GM23338 (cell line): ENCODE results near the gene CTDP1. TPM values are rescaled to one million over a fixed set of nuclear protein-coding genes. Genes with fewer than 3 reads are reported as not detected.

Experiments
- ATAC-seq: fragments of 200-7000 bp; cut with Tn5 transposase; 3 replicates; pipeline ENCODE4 v1.9.1; 2020
- DNase-seq: peaks from one replicate; pipeline ENCODE4 v3.0.0-alpha.2; 2015; ENCODE audit warnings: low spot score
- H2AFZ ChIP-seq: fragments of 200-600 bp; sonication (generic); 2 replicates; pipeline ENCODE4 v1.8.0; 2016; ENCODE audit warnings: antibody characterized with exemption, mild to moderate bottlenecking, moderate library complexity
- H3F3A ChIP-seq: fragments of 200-600 bp; sonication (generic); replicated peaks from 2 replicates; pipeline ENCODE4 v1.8.0; 2017; ENCODE audit warnings: antibody characterized with exemption, mixed run types, low read depth
- H3K27ac ChIP-seq: fragments of 200-600 bp; sonication (generic); 2 replicates; pipeline ENCODE4 v1.6.1; 2016; ENCODE audit warnings: low read depth
- H3K27me3 ChIP-seq: fragments of 200-600 bp; sonication (generic); 2 replicates; pipeline ENCODE4 v1.8.0; 2016; ENCODE audit warnings: mild to moderate bottlenecking, mixed run types, moderate library complexity; ENCODE audit not compliant: insufficient read depth
- H3K36me3 ChIP-seq: fragments of 200-600 bp; sonication (generic); 2 replicates; pipeline ENCODE4 v1.8.0; 2016; ENCODE audit warnings: mild to moderate bottlenecking; ENCODE audit not compliant: insufficient read depth
- H3K4me1 ChIP-seq: fragments of 200-600 bp; sonication (generic); 2 replicates; pipeline ENCODE4 v1.8.0; 2016; ENCODE audit warnings: mild to moderate bottlenecking, moderate library complexity; ENCODE audit not compliant: insufficient read depth
- H3K4me2 ChIP-seq: fragments of 200-600 bp; sonication (generic); 2 replicates; pipeline ENCODE4 v1.7.1; 2017; ENCODE audit warnings: mixed run types
- H3K4me3 ChIP-seq: fragments of 200-600 bp; sonication (generic); 2 replicates; pipeline ENCODE4 v1.6.1; 2016; ENCODE audit warnings: mixed run types
- H3K79me2 ChIP-seq: fragments of 200-600 bp; sonication (generic); replicated peaks from 2 replicates; pipeline ENCODE4 v1.8.0; 2017; ENCODE audit warnings: mild to moderate bottlenecking; ENCODE audit not compliant: insufficient read depth
- H3K9me2 ChIP-seq: fragments of 200-600 bp; sonication (generic); 2 replicates; pipeline ENCODE4 v1.8.0; 2017; ENCODE audit not compliant: insufficient read depth
- H4K20me1 ChIP-seq: fragments of 200-600 bp; sonication (generic); replicated peaks from 2 replicates; pipeline ENCODE4 v1.8.0; 2017; ENCODE audit warnings: mild to moderate bottlenecking; ENCODE audit not compliant: insufficient read depth
- H3K27ac Mint-ChIP-seq: 2 replicates; pipeline ENCODE4 v1.8.0; 2020; ENCODE audit warnings: inconsistent platforms, mild to moderate bottlenecking, moderate library complexity, mixed read lengths
- H3K27me3 Mint-ChIP-seq: 3 replicates; pipeline ENCODE4 v1.8.0; 2022; ENCODE audit warnings: low read depth, mild to moderate bottlenecking, moderate library complexity, mixed read lengths, inconsistent platforms; ENCODE audit not compliant: insufficient read depth, poor library complexity
- H3K36me3 Mint-ChIP-seq: 3 replicates; pipeline ENCODE4 v1.8.0; 2021; ENCODE audit warnings: low read depth, mild to moderate bottlenecking, inconsistent platforms, moderate library complexity, mixed read lengths
- H3K4me1 Mint-ChIP-seq: 3 replicates; pipeline ENCODE4 v1.8.0; 2020; ENCODE audit warnings: mild to moderate bottlenecking, inconsistent platforms, mixed read lengths
- H3K4me3 Mint-ChIP-seq: 3 replicates; pipeline ENCODE4 v1.8.0; 2021; ENCODE audit warnings: moderate library complexity, mild to moderate bottlenecking, inconsistent platforms, mixed read lengths
- H3K9me3 Mint-ChIP-seq: 3 replicates; pipeline ENCODE4 v1.8.0; 2020; ENCODE audit warnings: moderate library complexity, mild to moderate bottlenecking, inconsistent platforms, mixed read lengths
- CREB1 ChIP-seq: fragments of 250-450 bp; sonication (Bioruptor Pico); IDR thresholded peaks from 2 replicates; pipeline ENCODE4 v1.5.0; 2020; ENCODE audit warnings: low read depth, mild to moderate bottlenecking, moderate library complexity
- STAT1 ChIP-seq: IDR thresholded peaks from one replicate; pipeline ENCODE4 v1.6.1; 2016; ENCODE audit warnings: antibody characterized with exemption; ENCODE audit not compliant: unreplicated experiment
- polyA plus RNA-seq: library from polyadenylated mRNA; unstranded; fragments of >200 nt; fragmentation: Nextera tagmentation; extraction: Ambion mirVana; gene quantifications from 2 replicates; pipeline ENCODE4 v1.2.1, GENCODE V29; 2016
- total RNA-seq: library from RNA; depleted of rRNA; stranded (reverse); fragments of >200 nt; shearing (Covaris generic); gene quantifications from 2 replicates; pipeline ENCODE4 v1.2.3, GENCODE V29; 2014
- TF ChIP-seq, protein P1 (sequence below): fragments of 250-450 bp; sonication (Bioruptor Pico); IDR thresholded peaks from 2 replicates; pipeline ENCODE4 v1.5.0; 2020; ENCODE audit warnings: mild to moderate bottlenecking, moderate library complexity

The CTDP1 gene
- total and polyA plus RNA-seq, 2 experiments from 2014 or later, result 9.4 to 51.6 TPM

DNA sequence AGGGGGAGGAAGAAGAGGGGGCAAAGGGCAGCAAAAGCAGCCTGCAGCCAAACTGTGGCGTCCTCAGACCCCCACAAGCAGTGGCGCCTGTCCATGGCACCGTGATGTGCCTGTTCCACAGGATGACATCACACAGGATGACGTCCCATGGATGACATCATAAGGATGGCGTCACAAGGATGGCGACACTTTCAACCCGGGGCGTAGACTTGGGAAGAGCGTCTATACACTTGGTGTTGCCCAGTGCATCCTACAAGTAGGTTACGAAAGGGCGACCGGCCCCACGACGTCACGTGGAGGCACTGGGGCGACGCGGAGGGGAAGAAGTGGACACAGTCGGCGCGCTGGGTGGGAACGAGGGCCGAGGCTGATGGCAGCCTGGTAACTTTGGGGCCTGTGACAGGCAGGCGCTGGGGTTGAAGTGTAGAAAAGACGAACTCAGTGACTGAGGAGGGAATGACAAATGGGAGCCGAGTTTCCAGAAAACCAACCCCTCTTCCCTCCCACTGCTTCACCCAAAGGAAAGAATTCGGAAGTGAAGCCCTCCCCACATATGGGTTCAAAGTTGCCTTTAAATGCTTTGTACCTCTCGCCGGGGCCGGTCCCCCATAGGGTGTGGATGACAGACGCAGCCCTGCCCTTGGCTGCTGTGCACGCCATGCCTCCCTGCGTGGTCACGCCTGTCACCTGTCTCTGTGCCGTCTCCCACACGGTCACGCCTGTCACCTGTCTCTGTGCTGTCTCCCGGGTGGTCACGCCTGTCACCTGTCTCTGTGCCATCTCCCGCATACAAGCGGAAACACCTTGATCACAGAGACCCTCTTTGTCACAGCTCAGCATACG is 104.7 kb downstream of the CTDP1 start:
- Histone ChIP-seq H4K20me1 (no peaks in the 10 kb centered on the region), H3K27ac (no peak overlapping the region), H3K4me1 (no peaks in the 10 kb centered on the region), H2AFZ (no peak overlapping the region), H3K9me2 (no peaks in the 10 kb centered on the region), H3K4me2 (no peak overlapping the region), H3K79me2 (no peaks in the 10 kb centered on the region), H3K27me3 (peaks cover 35% of the 10 kb centered on the region), H3K36me3 (no peaks in the 10 kb centered on the region), H3F3A (no peaks in the 10 kb centered on the region), H3K4me3 (no peak overlapping the region)
- Mint-ChIP-seq H3K9me3 (no peaks in the 10 kb centered on the region), H3K27ac (no peak overlapping the region), H3K27me3 (peaks cover 28% of the 10 kb centered on the region), H3K36me3 (no peaks in the 10 kb centered on the region), H3K4me1 (no peaks in the 10 kb centered on the region), H3K4me3 (no peak overlapping the region)
- DNase-seq, result no peak
- ATAC-seq, result no peak
- TF ChIP-seq STAT1 (no peak), CREB1 (peak; percentile 26; the same call in 1 of the 2 replicates)
- TF ChIP-seq, protein P1, sequence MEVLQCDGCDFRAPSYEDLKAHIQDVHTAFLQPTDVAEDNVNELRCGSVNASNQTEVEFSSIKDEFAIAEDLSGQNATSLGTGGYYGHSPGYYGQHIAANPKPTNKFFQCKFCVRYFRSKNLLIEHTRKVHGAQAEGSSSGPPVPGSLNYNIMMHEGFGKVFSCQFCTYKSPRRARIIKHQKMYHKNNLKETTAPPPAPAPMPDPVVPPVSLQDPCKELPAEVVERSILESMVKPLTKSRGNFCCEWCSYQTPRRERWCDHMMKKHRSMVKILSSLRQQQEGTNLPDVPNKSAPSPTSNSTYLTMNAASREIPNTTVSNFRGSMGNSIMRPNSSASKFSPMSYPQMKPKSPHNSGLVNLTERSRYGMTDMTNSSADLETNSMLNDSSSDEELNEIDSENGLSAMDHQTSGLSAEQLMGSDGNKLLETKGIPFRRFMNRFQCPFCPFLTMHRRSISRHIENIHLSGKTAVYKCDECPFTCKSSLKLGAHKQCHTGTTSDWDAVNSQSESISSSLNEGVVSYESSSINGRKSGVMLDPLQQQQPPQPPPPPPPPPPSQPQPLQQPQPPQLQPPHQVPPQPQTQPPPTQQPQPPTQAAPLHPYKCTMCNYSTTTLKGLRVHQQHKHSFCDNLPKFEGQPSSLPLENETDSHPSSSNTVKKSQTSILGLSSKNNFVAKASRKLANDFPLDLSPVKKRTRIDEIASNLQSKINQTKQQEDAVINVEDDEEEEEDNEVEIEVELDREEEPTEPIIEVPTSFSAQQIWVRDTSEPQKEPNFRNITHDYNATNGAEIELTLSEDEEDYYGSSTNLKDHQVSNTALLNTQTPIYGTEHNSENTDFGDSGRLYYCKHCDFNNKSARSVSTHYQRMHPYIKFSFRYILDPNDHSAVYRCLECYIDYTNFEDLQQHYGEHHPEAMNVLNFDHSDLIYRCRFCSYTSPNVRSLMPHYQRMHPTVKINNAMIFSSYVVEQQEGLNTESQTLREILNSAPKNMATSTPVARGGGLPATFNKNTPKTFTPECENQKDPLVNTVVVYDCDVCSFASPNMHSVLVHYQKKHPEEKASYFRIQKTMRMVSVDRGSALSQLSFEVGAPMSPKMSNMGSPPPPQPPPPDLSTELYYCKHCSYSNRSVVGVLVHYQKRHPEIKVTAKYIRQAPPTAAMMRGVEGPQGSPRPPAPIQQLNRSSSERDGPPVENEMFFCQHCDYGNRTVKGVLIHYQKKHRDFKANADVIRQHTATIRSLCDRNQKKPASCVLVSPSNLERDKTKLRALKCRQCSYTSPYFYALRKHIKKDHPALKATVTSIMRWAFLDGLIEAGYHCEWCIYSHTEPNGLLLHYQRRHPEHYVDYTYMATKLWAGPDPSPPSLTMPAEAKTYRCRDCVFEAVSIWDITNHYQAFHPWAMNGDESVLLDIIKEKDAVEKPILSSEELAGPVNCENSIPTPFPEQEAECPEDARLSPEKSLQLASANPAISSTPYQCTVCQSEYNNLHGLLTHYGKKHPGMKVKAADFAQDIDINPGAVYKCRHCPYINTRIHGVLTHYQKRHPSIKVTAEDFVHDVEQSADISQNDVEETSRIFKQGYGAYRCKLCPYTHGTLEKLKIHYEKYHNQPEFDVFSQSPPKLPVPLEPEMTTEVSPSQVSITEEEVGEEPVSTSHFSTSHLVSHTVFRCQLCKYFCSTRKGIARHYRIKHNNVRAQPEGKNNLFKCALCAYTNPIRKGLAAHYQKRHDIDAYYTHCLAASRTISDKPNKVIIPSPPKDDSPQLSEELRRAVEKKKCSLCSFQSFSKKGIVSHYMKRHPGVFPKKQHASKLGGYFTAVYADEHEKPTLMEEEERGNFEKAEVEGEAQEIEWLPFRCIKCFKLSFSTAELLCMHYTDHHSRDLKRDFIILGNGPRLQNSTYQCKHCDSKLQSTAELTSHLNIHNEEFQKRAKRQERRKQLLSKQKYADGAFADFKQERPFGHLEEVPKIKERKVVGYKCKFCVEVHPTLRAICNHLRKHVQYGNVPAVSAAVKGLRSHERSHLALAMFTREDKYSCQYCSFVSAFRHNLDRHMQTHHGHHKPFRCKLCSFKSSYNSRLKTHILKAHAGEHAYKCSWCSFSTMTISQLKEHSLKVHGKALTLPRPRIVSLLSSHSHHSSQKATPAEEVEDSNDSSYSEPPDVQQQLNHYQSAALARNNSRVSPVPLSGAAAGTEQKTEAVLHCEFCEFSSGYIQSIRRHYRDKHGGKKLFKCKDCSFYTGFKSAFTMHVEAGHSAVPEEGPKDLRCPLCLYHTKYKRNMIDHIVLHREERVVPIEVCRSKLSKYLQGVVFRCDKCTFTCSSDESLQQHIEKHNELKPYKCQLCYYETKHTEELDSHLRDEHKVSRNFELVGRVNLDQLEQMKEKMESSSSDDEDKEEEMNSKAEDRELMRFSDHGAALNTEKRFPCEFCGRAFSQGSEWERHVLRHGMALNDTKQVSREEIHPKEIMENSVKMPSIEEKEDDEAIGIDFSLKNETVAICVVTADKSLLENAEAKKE (CRISPR knock-in tag), result no peak

DNA sequence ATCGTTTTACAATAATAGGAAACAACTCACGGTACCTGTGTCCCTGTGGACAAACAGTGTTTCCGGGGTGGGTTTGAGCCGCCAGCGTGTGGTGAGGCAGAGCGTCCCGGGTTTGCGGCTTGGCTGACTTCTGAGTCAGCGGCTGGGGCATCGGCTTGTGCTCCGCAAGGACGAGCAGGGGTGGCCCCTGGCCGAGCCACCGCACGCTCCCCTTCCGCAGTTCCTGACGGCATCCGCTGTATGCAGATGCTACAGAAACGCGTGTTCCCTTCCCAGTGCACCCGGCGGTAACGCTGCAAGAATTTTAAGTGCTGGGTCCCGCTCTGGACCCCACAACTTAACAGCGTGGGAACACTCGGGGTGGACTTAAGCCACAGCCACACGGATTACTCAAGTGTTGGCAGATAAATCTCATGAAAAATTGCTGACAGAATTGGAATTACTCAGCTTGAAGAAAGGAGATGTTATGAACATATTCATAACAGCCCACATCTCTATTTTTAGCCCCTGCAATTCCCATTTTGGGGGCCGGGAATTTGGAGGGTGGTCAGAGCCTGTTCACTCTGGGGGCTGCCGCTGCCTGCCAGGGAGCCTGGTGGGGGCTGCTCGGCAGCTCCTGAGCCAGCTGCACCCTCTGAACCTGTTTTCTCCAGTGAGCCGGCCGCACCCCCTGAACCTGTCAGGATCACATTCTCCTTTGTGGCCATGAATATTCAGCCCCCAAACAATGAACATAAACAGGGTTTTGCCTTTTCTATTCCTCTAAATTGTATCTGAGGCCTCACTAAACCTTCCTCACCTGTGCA is 105.6 kb downstream of the CTDP1 start:
- H3K27me3 Mint-ChIP-seq, result peaks cover 28% of the 10 kb centered on the region
- no peak overlapping the region for H3K4me3 ChIP-seq
- peaks cover 35% of the 10 kb centered on the region for H3K27me3 ChIP-seq
- H3F3A ChIP-seq, result no peaks in the 10 kb centered on the region
- H3K36me3 ChIP-seq, result no peaks in the 10 kb centered on the region
- H3K27ac ChIP-seq, result no peak overlapping the region
- no peaks in the 10 kb centered on the region for H3K79me2 ChIP-seq
- no peaks in the 10 kb centered on the region for H3K4me1 Mint-ChIP-seq
- no peak overlapping the region for H2AFZ ChIP-seq
- no peaks in the 10 kb centered on the region for H3K9me2 ChIP-seq
- no peaks in the 10 kb centered on the region for H3K4me1 ChIP-seq
- ATAC-seq (no peak), DNase-seq (no peak)
- no peaks in the 10 kb centered on the region for H3K36me3 Mint-ChIP-seq
- H3K27ac Mint-ChIP-seq, result no peak overlapping the region
- no peak overlapping the region for H3K4me3 Mint-ChIP-seq
- H3K9me3 Mint-ChIP-seq, result no peaks in the 10 kb centered on the region
- H3K4me2 ChIP-seq, result no peak overlapping the region
- no peaks in the 10 kb centered on the region for H4K20me1 ChIP-seq
- TF ChIP-seq, protein P1 (CRISPR knock-in tag), result no peak
